Measurements from ENCODE around the gene MMS19.

- TF ChIP-seq CTCF (IDR thresholded peaks at IDR 0.05) (no peak), POLR2A (IDR thresholded peaks at IDR 0.05) (no peak)
These were observed 63.0 kb downstream of the MMS19 start for GRCh38 chr10:97435211-97435610.
